Testis (tissue), 2 donors: ENCODE results near the gene COG4.

ENCODE experiments used
- POLR2A ChIP-seq: fragments of 450-650 bp; IDR thresholded peaks from one replicate; pipeline ENCODE4 v1.6.1; 2017; ENCODE audit warnings: antibody characterized with exemption, mild to moderate bottlenecking, moderate library complexity
- TF ChIP-seq, protein P1 (sequence below), 3 experiments: fragments of 450-650 bp in 2 of 3; fragments of 200-600 bp in 1 of 3; sonication (generic) in 1 of 3; IDR thresholded peaks; one replicate each; pipeline ENCODE4 v1.5.1; 2016 to 2019; ENCODE audit warnings: antibody characterized with exemption in 3 of 3, mild to moderate bottlenecking in 2 of 3, moderate library complexity in 1 of 3

DNA sequence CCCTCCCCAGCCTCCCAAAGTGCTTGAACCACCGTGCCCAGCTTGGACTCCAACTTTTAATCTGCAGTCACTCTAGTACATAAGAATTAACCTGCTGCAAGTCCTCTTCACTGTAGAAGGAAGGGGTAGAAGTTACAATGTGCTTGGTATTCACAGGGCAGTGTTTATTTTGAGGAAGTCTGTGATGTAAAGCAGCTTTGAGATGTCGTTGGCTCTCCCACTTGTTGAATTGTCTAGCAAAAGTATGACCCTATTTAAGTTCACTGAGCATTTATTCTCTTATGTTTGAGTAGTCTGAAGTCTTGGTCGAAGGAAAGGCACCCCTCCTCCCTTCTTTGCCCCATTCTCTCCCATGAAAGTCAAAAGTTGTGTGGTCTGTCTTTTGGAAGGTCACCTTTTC, 28.4 kb upstream of the COG4 start:
- TF ChIP-seq POLR2A: no peak
- TF ChIP-seq, protein P1, sequence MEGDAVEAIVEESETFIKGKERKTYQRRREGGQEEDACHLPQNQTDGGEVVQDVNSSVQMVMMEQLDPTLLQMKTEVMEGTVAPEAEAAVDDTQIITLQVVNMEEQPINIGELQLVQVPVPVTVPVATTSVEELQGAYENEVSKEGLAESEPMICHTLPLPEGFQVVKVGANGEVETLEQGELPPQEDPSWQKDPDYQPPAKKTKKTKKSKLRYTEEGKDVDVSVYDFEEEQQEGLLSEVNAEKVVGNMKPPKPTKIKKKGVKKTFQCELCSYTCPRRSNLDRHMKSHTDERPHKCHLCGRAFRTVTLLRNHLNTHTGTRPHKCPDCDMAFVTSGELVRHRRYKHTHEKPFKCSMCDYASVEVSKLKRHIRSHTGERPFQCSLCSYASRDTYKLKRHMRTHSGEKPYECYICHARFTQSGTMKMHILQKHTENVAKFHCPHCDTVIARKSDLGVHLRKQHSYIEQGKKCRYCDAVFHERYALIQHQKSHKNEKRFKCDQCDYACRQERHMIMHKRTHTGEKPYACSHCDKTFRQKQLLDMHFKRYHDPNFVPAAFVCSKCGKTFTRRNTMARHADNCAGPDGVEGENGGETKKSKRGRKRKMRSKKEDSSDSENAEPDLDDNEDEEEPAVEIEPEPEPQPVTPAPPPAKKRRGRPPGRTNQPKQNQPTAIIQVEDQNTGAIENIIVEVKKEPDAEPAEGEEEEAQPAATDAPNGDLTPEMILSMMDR (IDR thresholded peaks at IDR 0.05): no peak
